GM21576 (cell line): Measurements from ENCODE around the gene NCAPD2.
"Not testable (repeated sequence)": the region's sequence is repeated elsewhere in the genome, so short reads cannot be mapped to it uniquely, and the experiment has no call there.

Experiments used
- ATAC-seq: cut with Tn5 transposase; IDR thresholded peaks from one replicate; pipeline ENCODE4 v1.9.1; 2021; ENCODE audit warnings: mild to moderate bottlenecking, moderate library complexity; ENCODE audit not compliant: unreplicated experiment

NCAPD2 gene

DNA sequence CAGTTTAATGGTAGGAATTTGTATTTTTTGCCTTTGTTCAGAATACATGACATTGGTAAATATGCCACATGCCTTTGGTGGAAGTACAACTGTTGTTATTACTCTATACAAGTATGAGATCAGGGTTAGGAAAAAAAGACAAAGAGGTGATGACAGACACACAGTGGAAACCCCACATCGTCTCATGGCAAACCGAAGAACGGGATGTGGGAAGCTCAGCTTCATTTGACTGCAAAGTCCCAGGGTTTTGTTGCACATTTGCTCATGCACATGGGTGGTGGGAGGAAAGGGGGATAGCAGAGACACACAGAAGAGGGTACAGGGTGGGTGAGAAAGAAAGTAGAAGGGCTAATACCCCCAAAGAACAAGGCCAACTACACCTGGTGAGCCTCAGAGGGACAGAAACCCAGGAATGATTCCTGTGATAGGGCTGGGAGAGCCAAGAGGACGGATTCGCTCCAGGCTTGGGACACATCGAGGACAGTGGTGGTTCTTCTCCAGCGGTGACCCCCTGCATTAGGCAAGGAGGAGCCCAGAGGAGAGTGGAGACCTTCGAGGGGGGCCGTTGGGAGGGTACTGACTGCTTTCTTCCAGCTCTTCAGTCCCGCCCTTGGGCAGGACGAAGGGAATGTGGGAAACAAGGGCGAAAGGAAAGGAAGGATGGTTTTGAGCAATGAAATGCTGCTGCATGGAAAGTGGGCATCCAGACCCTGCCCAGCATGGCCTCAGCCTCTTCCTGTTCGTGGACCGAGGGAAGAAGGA is 31.5 kb upstream of the NCAPD2 start:
- peak; percentile 3 for ATAC-seq

DNA sequence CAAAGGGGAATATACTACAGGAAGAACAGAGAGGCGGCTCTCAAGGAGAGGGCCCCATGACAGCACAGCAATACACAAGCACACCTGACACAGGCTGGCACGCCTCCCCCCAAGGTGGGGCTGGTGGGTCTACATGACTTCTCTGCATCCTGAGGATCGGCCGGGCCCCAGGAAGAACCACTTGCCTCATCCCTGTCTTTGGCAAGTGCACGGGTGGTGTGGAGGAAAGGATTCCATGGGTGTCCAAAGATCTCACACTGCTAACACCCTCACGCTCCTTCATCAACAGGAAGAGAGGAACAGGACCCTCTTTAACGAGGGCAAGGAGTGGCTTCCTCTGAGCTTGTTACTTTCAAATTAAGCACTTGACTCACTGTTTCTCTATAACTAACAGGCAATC is 30.7 kb upstream of the NCAPD2 start:
- ATAC-seq: no peak

DNA sequence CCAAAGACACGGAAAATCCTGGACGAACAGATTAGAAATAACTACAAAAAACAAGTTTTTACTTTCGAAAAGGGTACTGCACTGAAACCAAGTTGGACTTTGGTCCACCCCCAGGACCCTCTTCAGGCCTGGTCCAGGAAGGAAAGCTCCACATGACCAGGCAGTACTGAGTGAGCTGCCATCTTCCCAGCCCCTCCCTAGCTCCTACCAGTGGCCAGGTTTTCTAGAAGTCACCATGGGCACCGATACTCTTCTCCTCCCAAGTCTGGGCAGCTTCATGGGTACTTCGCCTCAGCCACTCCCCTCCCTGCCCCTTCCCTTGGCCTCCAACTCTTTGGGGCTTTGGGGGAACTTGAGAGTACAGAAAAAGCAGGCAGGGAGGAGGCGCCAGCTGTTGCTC is 30.0 kb upstream of the NCAPD2 start:
- no peak for ATAC-seq

DNA sequence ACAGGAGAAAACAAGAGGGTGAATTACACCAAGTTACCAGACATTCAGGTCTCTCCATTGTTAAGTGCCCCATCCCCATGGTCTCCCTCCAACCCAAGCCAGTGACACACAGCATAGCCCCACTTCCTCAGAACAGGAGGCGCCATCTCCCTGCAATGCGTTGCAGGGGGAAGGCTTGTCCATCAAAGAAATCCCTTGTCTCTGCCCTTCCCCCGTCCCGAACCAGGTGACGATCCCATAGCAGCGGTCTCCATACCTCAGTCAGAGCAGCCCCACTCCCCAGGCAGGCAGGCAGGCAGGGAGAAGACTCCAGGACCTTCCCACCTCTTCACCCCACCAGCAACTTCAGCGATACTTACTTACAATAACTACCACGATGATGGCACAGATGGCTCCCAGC is 29.4 kb upstream of the NCAPD2 start:
- ATAC-seq: no peak

DNA sequence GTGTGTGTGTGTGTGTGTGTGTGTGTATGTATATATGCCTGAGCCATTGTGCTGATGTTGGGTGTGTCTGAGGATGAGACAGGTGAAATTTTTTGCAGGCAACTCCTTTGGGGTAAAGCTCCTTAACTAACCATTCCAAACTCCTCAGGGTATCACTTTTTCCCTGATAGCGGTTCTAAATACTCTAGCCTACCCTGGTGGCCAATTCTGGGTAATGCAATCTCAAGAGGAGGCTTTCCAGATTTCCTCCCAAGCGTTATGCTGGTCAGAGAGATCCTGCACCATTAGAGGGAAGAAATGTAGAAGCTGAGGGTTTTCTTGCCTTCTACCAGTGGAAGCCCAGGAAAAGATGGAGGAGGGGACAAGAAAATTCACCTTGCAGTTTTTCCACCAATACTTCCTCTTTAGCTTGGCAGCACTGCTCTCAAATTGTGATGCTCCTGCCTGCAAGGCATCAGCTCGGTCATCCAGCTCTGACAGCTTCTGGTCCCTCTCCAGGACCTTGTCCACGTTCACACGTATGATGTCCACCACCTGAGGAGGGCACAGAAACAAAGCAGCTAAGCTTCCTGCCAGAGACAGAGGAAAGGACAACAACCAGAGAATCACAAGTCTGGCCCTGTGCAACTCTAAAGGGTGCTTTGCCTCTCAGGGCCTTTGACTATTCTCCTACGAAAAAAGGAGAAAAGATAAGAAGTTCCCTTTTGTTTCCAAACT is 28.3 kb upstream of the NCAPD2 start:
- no peak for ATAC-seq

DNA sequence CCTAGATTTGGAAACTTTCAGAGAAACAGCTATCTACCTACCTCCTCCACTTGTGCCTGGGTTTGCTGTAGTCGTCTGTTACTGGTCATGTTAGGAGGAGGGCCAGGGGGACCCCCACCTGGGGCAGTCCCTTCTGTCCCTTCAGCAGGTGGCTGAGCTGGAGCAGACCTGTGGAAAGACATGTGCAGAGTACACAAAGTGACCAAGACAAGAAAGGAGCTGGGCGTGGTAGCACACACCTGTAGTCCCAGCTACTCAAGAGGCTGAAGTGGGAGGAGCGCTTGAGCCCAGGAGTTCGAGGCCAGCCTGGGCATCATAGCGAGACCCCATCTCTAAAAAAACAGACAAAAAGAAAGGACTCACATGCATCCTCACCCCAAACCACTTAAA is 27.7 kb upstream of the NCAPD2 start:
- no peak for ATAC-seq

DNA sequence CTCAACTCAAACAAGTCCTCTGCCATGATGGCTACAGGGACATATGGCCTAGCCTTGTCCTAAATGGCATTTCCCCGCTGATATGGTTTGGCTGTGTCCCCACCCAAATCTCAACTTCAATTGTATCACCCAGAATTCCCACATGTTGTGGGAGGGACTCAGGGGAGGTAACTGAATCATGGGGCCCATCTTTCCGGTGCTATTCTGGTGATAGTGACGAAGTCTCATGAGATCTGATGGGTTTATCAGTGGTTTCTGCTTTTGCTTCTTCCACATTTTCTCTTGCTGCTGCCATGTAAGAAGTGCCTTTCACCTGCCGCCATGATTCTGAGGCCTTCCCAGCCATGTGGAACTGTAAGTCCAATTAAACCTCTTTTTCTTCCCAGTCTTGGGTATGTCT is 27.2 kb upstream of the NCAPD2 start:
- not testable (repeated sequence) for ATAC-seq

DNA sequence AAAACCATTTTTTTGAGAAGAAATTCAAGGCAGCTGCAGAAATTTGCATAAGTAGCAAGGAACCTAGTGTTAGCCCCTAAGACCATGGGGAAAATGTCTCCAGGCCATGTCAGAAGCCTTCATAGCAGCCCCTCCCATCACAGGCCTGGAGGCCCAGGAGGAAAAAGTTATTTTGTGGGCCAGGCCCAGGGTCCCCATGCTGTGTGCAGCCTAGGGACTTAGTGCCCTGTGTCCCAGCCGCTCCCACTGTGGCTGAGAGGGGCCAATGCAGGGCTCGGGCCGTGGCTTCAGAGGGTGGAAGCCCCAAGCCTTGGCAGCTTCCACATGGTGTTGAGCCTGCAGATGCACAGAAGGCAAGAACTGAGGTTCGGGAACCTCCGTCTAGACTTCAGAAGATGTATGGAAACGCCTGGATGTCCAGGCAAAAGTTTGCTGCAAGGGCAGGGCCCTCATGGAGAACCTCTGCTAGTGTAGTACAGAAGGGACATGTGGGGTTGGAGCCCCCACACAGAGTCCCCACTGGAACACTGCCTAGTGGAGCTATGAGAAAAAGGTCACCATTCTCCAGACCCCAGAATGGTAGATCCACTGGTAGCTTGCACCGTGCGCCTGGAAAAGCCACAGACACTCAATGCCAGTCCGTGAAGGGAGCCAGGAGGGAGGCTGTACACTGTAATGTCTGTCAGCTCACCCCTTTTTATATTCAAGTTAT is 26.2 kb upstream of the NCAPD2 start:
- ATAC-seq: not testable (repeated sequence)

DNA sequence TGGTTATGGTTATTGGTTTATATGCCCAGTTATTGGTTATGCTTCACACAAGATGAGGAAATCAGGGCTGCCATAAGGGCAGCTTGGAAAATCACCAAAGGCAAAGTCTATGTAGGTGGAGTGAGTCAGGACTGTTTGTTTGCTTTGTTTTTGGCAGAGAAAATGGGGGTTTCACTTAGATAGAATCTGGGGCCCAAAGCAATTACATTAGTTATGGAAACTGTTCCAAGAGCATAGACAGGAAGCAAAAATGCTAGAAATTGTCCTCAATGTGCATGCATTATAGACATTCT is 25.7 kb upstream of the NCAPD2 start:
- no peak for ATAC-seq

DNA sequence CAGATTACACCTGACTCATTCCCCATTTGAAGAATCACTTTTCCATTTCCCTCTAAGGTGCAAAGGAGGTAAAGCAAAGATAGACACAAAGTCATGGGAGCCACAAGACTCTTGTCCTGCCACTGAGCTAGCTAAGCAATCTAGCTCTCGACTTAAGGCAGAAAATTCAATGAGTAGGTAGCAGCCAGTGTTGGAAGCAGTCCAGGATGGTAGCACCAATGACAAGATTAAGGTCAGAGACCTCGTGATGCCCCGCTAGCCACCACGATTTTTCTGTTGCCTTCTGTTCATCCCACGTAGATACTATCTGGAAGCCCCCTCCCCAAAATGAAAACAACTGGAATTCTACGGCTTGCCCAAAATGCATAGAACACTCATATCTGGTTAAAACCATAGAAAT is 24.8 kb upstream of the NCAPD2 start:
- ATAC-seq: no peak

DNA sequence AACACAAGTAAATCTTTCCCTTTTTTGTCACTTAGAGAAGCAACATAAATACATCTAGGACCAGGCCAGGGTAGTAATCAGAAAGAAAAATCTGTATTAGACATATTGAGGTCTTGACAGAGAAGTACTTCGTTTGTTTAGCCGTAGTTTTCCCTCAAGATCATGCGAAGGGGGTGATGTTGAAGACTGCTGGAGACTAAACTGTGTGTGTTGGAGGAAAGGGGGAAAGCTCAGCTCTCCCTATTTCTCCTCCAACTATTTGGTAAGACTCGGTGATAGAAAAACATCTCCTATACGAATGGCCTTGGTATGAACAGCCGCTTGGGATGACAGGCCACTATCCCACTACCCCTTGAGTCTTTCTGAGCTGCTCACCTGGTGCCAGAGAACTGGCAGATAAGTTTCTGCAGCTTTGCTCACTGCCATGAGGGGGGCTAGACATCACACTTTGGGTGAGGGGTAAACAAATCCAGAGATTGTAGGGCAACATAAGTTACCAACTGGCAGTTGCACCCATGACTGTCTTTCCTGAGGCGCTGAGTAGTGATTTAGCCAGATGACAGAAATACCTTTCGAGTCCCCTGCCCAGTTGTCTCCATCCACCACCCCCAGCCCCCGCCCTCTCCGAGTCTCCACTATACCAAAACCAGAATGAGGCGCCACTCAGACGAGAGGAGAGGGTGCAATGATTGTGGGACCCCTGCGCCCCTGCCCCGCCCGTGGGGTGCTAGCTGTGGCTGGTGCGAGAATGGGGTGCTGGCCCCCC is 24.1 kb upstream of the NCAPD2 start:
- no peak for ATAC-seq

DNA sequence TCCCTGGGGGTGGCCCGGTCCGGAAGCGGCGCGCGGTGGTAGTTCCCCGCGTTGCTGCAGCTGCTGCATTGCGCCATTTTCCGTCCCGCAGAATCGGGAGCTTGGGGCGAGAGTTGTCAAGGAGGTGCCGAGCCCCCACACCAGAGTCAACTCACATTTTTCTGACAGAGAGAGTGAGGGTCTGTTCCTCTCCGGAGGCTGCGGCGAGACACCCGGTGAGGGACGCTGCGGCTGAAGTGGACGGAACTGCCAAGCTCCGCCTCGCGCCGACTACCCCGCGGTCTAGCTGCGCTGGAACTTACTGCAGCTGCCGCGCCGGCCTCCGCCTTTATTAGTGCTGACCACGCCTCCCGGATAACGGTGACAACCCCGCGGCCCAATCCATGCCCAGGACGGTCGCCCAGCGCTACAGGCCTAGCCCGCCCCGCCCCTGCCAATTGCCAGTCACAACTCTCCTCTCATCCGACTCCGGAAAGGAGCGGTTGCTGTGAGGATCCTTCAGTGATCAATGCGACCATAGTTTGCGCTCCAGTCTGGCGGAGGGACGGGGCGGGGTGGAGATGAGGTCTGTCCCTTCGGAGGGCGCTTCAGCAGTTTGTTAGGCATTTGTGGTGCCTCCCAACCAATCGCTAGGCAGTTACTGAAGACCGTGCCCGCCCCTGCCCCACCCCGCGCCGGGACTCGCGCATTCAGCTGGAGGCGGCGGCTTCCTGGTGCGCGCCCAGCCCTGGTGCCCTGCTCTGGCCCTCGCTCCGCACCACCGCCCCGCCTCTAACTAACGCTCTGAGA is 23.3 kb upstream of the NCAPD2 start, which contains the start of gene VAMP1:
TSS of gene VAMP1 (minus strand) at position 303 of the 789 bp plus-strand sequence. CDS start at position 157, 146 bp downstream.
- ATAC-seq: peak; percentile 86

DNA sequence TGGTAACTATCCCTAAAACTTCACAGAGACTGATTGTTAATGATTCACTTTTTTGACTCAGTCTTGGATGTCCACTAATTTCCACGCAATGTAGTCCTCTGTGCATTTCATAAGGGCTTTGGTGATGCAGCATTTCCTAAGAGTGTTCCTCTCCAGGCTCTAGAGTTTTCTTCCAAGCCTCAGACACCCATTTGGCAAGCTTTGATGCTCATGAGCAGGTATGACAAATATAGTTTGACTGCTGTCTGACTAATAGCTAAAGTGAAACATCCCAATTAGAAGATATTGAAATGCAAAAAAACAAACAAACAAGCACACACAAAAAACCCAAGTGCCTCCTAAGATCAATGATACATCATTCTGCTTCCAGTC is 21.9 kb upstream of the NCAPD2 start:
- ATAC-seq: no peak

DNA sequence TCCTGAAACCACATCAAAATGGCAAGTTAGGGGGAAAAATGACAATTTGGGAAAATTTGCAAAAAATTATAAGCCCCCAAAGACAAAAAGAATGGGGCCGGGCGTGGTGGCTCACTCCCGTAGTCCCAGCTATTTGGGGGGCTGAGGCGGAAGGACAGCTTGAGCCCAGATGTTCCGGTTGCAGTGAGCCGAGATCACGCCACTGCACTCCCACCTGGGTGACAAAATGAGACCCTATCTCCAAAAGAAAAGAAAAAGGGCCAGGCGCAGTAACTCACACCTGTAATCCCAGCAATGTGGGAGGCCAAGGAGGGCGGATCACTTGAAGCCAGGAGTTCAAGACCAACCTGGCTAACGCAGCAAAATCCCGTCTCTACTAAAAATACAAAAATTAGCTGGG is 21.4 kb upstream of the NCAPD2 start:
- ATAC-seq: no peak

DNA sequence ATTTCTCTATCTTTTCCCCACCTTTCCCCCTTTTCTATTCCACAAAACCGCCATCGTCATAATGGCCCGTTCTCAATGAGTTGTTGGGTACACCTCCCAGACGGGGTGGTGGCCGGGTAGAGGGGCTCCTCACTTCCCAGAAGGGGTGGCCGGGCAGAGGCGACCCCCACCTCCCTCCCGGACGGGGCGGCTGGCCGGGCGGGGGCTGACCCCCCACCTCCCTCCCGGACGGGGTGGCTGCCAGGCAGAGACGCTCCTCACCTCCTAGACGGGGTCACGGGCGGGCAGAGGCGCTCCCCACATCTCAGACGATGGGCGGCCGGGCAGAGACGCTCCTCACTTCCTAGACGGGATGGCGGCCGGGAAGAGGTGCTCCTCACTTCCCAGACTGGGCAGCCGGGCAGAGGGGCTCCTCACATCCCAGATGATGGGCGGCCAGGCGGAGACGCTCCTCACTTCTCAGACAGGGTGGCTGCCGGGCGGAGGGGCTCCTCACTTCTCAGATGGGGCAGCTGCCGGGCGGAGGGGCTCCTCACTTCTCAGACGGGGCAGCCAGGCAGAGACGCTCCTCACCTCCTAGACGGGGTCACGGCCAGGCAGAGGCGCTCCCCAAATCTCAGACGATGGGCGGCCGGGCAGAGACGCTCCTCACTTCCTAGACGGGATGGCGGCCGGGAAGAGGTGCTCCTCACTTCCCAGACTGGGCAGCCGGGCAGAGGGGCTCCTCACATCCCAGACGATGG is 18.5 kb upstream of the NCAPD2 start:
- not testable (repeated sequence) for ATAC-seq

DNA sequence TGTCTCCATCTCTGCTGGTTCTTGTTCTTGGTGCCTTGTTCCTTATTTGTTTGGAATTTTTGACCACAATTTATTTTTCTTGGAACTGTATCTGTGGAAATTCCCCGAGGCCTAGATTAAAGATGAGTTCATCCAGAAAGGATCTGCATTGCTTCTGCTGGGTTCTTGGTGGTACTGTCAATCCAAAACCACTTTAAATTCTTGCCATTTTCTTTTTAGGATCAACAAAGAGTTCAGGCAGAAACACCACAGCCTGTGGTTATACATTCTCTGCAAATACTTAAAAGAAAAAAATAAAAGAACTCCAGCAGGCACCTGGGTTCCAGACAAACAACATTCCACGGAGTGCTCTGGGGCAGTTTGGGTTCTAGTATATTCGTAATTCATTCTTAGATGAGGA is 17.4 kb upstream of the NCAPD2 start:
- ATAC-seq: no peak

DNA sequence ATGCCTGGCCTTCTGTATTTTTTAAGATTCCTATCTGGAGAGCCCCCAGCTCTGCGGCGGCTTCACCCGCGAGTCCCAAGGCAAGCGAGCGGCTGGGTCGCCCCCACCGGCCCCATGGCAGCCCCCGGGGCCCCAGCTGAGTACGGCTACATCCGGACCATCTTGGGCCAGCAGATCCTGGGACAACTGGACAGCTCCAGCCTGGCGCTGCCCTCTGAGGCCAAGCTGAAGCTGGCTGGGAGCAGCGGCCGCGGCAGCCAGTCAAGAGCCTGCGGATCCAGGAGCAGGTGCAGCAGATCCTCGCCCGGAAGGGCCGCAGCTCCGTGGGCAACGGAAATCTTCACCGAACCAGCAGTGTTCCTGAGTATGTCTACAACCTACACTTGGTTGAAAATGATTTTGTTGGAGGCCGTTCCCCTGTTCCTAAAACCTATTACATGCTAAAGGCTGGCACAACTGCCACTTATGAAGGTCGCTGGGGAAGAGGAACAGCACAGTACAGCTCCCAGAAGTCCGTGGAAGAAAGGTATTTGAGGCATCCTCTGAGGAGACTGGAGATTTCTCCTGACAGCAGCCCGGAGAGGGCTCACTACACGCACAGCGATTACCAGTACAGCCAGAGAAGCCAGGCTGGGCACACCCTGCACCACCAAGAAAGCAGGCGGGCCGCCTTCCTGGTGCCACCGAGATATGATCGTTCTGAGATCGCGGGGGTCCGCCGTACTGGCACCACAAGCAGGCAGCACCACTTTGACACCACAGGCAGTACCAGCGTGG is 16.1 kb upstream of the NCAPD2 start:
- not testable (repeated sequence) for ATAC-seq

DNA sequence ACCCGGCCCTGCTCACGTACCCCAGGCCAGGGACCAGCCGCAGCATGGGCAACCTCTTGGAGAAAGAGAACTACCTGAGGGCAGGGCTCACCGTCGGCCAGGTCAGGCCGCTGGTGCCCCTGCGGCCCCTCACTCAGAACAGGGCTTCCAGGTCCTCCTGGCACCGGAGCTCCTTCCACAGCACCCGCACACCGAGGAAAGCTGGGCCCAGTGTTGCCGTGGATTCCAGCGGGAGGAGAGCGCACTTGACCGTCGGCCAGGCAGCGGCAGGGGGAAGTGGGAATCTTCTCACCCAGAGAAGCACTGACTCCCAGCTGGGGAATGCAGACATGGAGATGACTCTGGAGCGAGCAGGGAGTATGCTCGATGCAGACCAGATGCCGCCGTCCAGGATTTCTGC is 15.5 kb upstream of the NCAPD2 start:
- no peak for ATAC-seq

DNA sequence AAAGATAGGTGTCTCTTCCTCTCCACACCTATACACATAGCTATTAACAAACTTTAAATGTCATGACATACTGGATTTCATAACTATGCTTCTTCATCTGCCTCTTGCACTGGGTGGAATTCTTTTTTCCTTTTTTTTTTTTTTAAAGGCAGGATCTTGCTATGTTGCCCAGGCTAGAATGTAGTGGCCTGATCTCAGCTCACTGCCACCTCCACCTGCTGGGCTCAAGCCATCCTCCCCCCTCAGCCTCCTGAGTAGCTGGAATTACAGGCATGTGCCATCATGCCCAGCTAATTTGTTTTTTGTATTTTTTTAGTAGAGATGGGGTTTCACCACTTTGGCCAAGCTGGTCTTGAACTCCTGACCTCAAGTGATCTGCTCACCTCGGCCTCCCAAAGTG is 5.7 kb upstream of the NCAPD2 start:
- no peak for ATAC-seq
